HG03571 (cell line): ENCODE results near the gene RBBP4.
"Not testable (repeated sequence)": the region's sequence is repeated elsewhere in the genome, so short reads cannot be mapped to it uniquely, and the experiment has no call there.

Experiments used
- ATAC-seq: cut with Tn5 transposase; IDR thresholded peaks from one replicate; pipeline ENCODE4 v1.9.1; 2021; ENCODE audit not compliant: unreplicated experiment

RBBP4 gene

GRCh38 chr1:32685498-32685897 lies 34.5 kb downstream of the RBBP4 start:
- no peak for ATAC-seq

- no peak for ATAC-seq
Measured at GRCh38 chr1:32686387-32686786, 35.4 kb downstream of the RBBP4 start.

- ATAC-seq, result no peak
Measured at GRCh38 chr1:32693455-32694174, 42.6 kb downstream of the RBBP4 start.

- no peak for ATAC-seq
Measured at GRCh38 chr1:32695098-32695904, 44.3 kb downstream of the RBBP4 start.

- no peak for ATAC-seq
Measured at GRCh38 chr1:32696041-32696440, 45.0 kb downstream of the RBBP4 start.

- ATAC-seq, result not testable (repeated sequence)
Measured at GRCh38 chr1:32696996-32697395, 46.0 kb downstream of the RBBP4 start.

GRCh38 chr1:32701421-32701911 lies 50.5 kb downstream of the RBBP4 start:
- ATAC-seq, result no peak

GRCh38 chr1:32701951-32702598 lies 51.1 kb downstream of the RBBP4 start:
- ATAC-seq, result no peak

- ATAC-seq, result no peak
Measured at GRCh38 chr1:32702599-32703478, 51.8 kb downstream of the RBBP4 start, which contains the start of gene SYNC. SYNC (minus strand) TSS chr1:32702770; CDS start chr1:32702660, 110 bp downstream.

- ATAC-seq, result no peak
Measured at GRCh38 chr1:32703479-32704291, 52.7 kb downstream of the RBBP4 start.

GRCh38 chr1:32705516-32705915 lies 54.5 kb downstream of the RBBP4 start:
- ATAC-seq, result no peak

GRCh38 chr1:32706491-32706890 lies 55.5 kb downstream of the RBBP4 start:
- no peak for ATAC-seq

GRCh38 chr1:32709075-32709474 lies 58.1 kb downstream of the RBBP4 start:
- ATAC-seq, result no peak

- ATAC-seq, result no peak
Measured at GRCh38 chr1:32709476-32709875, 58.5 kb downstream of the RBBP4 start.

GRCh38 chr1:32711221-32711620 lies 60.2 kb downstream of the RBBP4 start:
- ATAC-seq, result not testable (repeated sequence)

GRCh38 chr1:32713081-32713480 lies 62.1 kb downstream of the RBBP4 start:
- no peak for ATAC-seq

GRCh38 chr1:32714277-32714676 lies 63.3 kb downstream of the RBBP4 start:
- no peak for ATAC-seq

- ATAC-seq, result no peak
Measured at GRCh38 chr1:32715901-32716311, 64.9 kb downstream of the RBBP4 start.

GRCh38 chr1:32716312-32717148 lies 65.5 kb downstream of the RBBP4 start:
- ATAC-seq, result no peak
